ENCODE data around the gene PRKAG1. TPM values are rescaled to one million over a fixed set of nuclear protein-coding genes. Genes with fewer than 3 reads are reported as not detected.

PRKAG1 gene
- polyA plus RNA-seq, 1 experiment: 94.1 TPM

DNA sequence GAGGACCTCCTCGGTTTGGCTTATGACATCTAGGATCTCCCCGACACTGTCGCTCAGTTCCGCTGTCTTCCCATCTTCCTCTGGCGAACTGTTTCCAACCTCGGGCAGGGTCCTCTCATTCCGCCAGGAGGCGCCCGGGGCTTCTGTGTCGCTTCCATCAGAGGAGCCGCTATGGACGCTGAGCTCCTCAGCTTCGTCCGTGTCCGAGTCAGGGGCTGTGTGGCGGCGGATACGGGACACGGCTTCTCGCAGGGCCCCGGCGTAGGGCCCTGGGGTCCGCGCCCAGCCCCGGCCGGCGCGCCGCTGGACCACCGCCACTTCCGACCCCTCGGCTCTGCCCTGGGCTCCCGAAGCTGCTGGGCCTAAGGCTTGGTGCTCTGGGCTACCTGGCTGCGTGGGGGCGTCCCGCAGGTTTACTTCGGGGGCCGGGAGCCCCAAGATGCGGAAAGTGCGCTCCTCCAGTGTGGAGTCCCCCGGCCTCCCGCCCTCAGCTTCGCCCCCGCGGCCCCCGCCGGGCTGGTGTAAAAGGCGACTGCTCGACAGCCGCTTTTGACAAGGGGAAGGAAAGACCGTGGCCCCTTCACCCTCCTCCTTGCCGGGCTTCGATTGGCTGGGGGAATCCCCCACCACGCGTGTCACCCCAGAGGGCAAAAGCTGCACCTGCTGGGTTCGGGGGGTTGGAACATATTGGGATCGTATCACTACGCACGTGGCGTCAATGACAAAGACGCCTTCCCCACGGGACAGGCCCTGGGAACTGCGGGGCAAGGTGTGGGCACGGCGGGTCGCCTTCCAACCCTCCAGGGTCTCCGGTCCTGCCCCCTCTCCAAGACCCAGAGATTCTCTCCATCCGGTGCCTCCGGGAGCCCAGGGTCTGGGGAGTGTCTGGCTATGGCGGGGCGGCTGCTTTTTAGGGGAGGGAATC lies 21.5 kb downstream of the PRKAG1 start:
- H3K4me3 ChIP-seq (ENCODE audit: low read depth, low read length): 0 out of 2 replicates have a peak overlapping the region, but pooled peaks have one; percentile 10
- no peak for DNase-seq (ENCODE audit: low read depth)

GRCh38 chr12:48995086-48995879 lies 23.3 kb downstream of the PRKAG1 start:
- POLR2A ChIA-PET: no interaction called here
- H3K36me3 ChIP-seq (ENCODE audit: control insufficient read depth, insufficient read depth, low read length): no peaks in the 10 kb centered on the region
- no peak overlapping the region for H3K4me3 ChIP-seq (ENCODE audit: low read depth, low read length)
- TF ChIP-seq, protein P1, sequence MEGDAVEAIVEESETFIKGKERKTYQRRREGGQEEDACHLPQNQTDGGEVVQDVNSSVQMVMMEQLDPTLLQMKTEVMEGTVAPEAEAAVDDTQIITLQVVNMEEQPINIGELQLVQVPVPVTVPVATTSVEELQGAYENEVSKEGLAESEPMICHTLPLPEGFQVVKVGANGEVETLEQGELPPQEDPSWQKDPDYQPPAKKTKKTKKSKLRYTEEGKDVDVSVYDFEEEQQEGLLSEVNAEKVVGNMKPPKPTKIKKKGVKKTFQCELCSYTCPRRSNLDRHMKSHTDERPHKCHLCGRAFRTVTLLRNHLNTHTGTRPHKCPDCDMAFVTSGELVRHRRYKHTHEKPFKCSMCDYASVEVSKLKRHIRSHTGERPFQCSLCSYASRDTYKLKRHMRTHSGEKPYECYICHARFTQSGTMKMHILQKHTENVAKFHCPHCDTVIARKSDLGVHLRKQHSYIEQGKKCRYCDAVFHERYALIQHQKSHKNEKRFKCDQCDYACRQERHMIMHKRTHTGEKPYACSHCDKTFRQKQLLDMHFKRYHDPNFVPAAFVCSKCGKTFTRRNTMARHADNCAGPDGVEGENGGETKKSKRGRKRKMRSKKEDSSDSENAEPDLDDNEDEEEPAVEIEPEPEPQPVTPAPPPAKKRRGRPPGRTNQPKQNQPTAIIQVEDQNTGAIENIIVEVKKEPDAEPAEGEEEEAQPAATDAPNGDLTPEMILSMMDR (IDR thresholded peaks at IDR 0.05; ENCODE audit: insufficient read depth, low read depth, low read length): peak; percentile 83
- no peak for DNase-seq (ENCODE audit: low read depth)
- H3K27me3 ChIP-seq (ENCODE audit: control insufficient read depth, insufficient read depth, low read length): peaks cover 9% of the 10 kb centered on the region
- CTCF ChIA-PET: interaction anchor here (0.6 to 27.0 kb wide), 16 partner anchors 11 to 145 kb away, joined by 3 to 757 read pairs (median 7); partner anchors contain the start of genes ARF3, DDX23, FKBP11 and PRKAG1

More for the DNA sequence above, 21.5 kb downstream of the PRKAG1 start:
- Histone ChIP-seq H3K27me3 (ENCODE audit: control insufficient read depth, insufficient read depth, low read length) (peaks cover 7% of the 10 kb centered on the region), H3K36me3 (ENCODE audit: control insufficient read depth, insufficient read depth, low read length) (peaks cover 4% of the 10 kb centered on the region)
- TF ChIP-seq, protein P1 (IDR thresholded peaks at IDR 0.05; ENCODE audit: insufficient read depth, low read depth, low read length): peak; percentile 88
- ChIA-PET POLR2A (no interaction called here), CTCF (interaction anchor here (0.7 to 27.0 kb wide), 22 partner anchors 9 to 238 kb away, joined by 3 to 757 read pairs (median 6); partner anchors contain the start of genes ARF3, DDX23, FKBP11 and PRKAG1)

- Histone ChIP-seq H3K27me3 (ENCODE audit: control insufficient read depth, insufficient read depth, low read length) (peaks cover 11% of the 10 kb centered on the region), H3K36me3 (ENCODE audit: control insufficient read depth, insufficient read depth, low read length) (no peaks in the 10 kb centered on the region), H3K4me3 (ENCODE audit: low read depth, low read length) (no peak overlapping the region)
- TF ChIP-seq, protein P1 (IDR thresholded peaks at IDR 0.05; ENCODE audit: insufficient read depth, low read depth, low read length): no peak
- DNase-seq (ENCODE audit: low read depth): no peak
- CTCF ChIA-PET: interaction anchor here (1.4 to 27.0 kb wide), 8 partner anchors 11 to 141 kb away, joined by 4 to 757 read pairs (median 7); partner anchors contain the start of genes ARF3, DDX23, WNT1 and WNT10B
- POLR2A ChIA-PET: no interaction called here
These were observed 24.1 kb downstream of the PRKAG1 start for GRCh38 chr12:48994224-48995085.

GRCh38 chr12:48993787-48994186 lies 24.8 kb downstream of the PRKAG1 start:
- POLR2A ChIA-PET: no interaction called here
- DNase-seq (ENCODE audit: low read depth): no peak
- Histone ChIP-seq H3K27me3 (ENCODE audit: control insufficient read depth, insufficient read depth, low read length) (peaks cover 13% of the 10 kb centered on the region), H3K36me3 (ENCODE audit: control insufficient read depth, insufficient read depth, low read length) (no peaks in the 10 kb centered on the region), H3K4me3 (ENCODE audit: low read depth, low read length) (no peak overlapping the region)
- CTCF ChIA-PET: interaction anchor here (1.0 to 27.0 kb wide), 5 partner anchors 19 to 141 kb away, joined by 3 to 757 read pairs (median 13); partner anchors contain the start of genes ARF3, DDX23, WNT1 and WNT10B
- TF ChIP-seq, protein P1 (IDR thresholded peaks at IDR 0.05; ENCODE audit: insufficient read depth, low read depth, low read length): no peak
